Measurements from ENCODE around the gene CELF2.

Gene CELF2

DNA sequence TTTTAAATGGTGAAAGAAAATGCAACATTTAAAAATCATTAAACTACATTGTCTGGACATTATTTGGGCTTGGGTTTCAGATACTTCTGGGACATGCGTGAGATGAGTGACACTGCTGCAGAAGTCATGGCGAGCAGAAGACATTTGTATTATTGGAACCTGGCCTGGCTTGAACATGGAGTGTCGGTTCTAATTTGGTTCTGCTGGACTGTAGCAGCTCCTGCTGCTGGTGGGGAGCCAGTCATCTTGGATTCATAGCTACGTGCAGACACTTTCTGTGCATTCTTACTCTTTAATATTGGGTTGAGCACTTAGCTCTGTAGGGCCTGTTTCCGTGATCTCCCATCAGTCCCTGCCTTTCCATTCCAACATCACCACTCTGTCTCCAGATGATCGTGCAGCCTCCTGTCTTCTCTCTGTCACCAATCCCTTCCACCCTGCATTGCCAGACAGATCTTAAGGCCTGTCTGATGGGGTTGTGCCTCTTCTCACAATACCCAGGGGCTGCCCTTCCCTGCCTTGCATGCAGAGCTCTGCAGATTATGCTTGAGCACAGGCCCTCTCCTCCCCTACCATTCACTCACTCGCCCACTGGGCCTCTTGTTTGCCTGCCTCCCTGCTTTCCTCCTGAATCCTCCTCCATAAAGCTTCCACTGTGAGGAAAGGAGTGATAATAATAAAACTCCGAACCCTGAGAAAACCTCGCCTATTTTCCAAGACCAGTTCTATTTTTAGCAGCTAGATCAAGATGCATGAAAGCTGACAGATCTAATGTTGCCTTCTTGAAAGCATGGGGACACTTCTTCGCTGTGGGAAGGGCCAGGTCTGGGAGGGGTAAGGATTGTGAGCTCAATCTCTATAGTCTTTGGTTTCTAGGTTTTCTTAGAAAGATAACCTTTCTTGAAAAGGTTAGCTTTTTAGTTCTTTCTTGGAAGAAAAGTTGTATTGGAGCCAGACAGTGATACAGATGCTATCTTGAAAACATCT lies 32.9 kb downstream of the CELF2 start:
- no peak for ATAC-seq
- TF ChIP-seq ZNF565 (CRISPR knock-in tag; conservative IDR thresholded peaks at IDR 0.05; ENCODE audit: low read depth) (no peak), SNAI2 (CRISPR knock-in tag; IDR thresholded peaks at IDR 0.05) (no peak), BACH2 (CRISPR knock-in tag; IDR thresholded peaks at IDR 0.05; ENCODE audit: borderline replicate concordance) (no peak), ZC3H10 (CRISPR knock-in tag; IDR thresholded peaks at IDR 0.05) (no peak), ZNF70 (CRISPR knock-in tag; IDR thresholded peaks at IDR 0.05) (no peak), ARNTL (CRISPR knock-in tag; IDR thresholded peaks at IDR 0.05; ENCODE audit: borderline replicate concordance, low read depth) (no peak), GLIS3 (CRISPR knock-in tag; IDR thresholded peaks at IDR 0.05) (no peak), OSR1 (CRISPR knock-in tag; IDR thresholded peaks at IDR 0.05) (no peak), RARB (CRISPR knock-in tag; IDR thresholded peaks at IDR 0.05) (no peak), ISL1 (CRISPR knock-in tag; IDR thresholded peaks at IDR 0.05) (no peak), ZNF8 (CRISPR knock-in tag; IDR thresholded peaks at IDR 0.05) (no peak)

DNA sequence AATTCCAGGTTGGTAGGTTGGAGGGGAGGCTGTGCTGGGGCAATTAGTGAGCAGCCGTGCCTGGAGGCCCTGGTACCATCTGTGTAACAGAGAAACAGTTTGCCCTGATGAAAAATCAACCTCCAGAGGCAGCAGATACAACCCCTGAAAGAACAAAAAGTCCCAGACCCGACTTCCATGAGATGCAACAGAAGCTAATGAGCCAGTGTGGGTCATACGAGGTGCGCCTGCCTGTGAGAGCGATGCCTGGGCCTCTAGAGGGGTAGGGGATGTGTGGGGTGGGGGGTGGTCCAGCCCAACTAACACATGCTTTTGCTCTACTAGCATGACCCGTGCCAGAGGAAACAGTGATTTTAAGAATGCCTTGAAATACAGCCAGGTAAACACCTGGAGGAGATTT lies 39.3 kb downstream of the CELF2 start:
- TF ChIP-seq CSRNP3 (CRISPR knock-in tag; IDR thresholded peaks at IDR 0.05) (no peak), TOX (CRISPR knock-in tag; IDR thresholded peaks at IDR 0.05; ENCODE audit: borderline replicate concordance) (no peak), ZFP30 (CRISPR knock-in tag; IDR thresholded peaks at IDR 0.05) (no peak), BACH2 (CRISPR knock-in tag; IDR thresholded peaks at IDR 0.05; ENCODE audit: borderline replicate concordance) (no peak), TSHZ2 (CRISPR knock-in tag; IDR thresholded peaks at IDR 0.05) (no peak), RARB (CRISPR knock-in tag; IDR thresholded peaks at IDR 0.05) (no peak), ZNF565 (CRISPR knock-in tag; conservative IDR thresholded peaks at IDR 0.05; ENCODE audit: low read depth) (no peak), ESRRG (CRISPR knock-in tag; IDR thresholded peaks at IDR 0.05) (no peak), CREB5 (CRISPR knock-in tag; IDR thresholded peaks at IDR 0.05; ENCODE audit: low read depth) (no peak)
- ATAC-seq, result no peak

DNA sequence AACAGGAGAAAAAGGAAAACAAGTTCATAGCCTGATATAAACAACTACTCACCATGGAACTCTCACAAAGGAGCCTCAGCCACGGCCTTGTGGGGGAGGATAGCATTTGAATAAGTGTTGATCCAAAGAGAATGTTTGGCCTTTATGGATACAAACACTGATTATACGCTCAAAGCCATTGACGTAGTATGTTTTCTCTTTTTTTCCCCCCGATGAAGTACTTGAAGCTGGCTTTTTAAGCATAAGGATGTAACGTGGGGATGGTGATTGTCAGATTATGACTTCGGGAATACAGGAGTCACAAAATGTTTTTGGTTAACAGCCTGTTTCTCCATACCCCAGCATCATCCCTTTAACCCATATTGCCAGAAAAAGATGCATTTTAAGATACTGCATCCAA lies 39.8 kb downstream of the CELF2 start:
- ATAC-seq, result no peak
- TF ChIP-seq TOX (CRISPR knock-in tag; IDR thresholded peaks at IDR 0.05; ENCODE audit: borderline replicate concordance), result no peak
- no peak for TF ChIP-seq GLIS3 (CRISPR knock-in tag; IDR thresholded peaks at IDR 0.05)
- no peak for TF ChIP-seq SNAI2 (CRISPR knock-in tag; IDR thresholded peaks at IDR 0.05)
- no peak for TF ChIP-seq BACH2 (CRISPR knock-in tag; IDR thresholded peaks at IDR 0.05; ENCODE audit: borderline replicate concordance)
- TF ChIP-seq OSR1 (CRISPR knock-in tag; IDR thresholded peaks at IDR 0.05), result no peak
- no peak for TF ChIP-seq ZNF565 (CRISPR knock-in tag; conservative IDR thresholded peaks at IDR 0.05; ENCODE audit: low read depth)
- TF ChIP-seq PATZ1 (CRISPR knock-in tag; IDR thresholded peaks at IDR 0.05; ENCODE audit: borderline replicate concordance), result no peak
- no peak for TF ChIP-seq CREB5 (CRISPR knock-in tag; IDR thresholded peaks at IDR 0.05; ENCODE audit: low read depth)
- no peak for TF ChIP-seq TSHZ2 (CRISPR knock-in tag; IDR thresholded peaks at IDR 0.05)
- no peak for TF ChIP-seq ZC3H10 (CRISPR knock-in tag; IDR thresholded peaks at IDR 0.05)
- no peak for TF ChIP-seq ZNF70 (CRISPR knock-in tag; IDR thresholded peaks at IDR 0.05)
- no peak for TF ChIP-seq RARB (CRISPR knock-in tag; IDR thresholded peaks at IDR 0.05)
- no peak for TF ChIP-seq ZFP3 (CRISPR knock-in tag; IDR thresholded peaks at IDR 0.05)
- TF ChIP-seq PPARA (CRISPR knock-in tag; IDR thresholded peaks at IDR 0.05; ENCODE audit: borderline replicate concordance), result no peak
- TF ChIP-seq, protein P1, sequence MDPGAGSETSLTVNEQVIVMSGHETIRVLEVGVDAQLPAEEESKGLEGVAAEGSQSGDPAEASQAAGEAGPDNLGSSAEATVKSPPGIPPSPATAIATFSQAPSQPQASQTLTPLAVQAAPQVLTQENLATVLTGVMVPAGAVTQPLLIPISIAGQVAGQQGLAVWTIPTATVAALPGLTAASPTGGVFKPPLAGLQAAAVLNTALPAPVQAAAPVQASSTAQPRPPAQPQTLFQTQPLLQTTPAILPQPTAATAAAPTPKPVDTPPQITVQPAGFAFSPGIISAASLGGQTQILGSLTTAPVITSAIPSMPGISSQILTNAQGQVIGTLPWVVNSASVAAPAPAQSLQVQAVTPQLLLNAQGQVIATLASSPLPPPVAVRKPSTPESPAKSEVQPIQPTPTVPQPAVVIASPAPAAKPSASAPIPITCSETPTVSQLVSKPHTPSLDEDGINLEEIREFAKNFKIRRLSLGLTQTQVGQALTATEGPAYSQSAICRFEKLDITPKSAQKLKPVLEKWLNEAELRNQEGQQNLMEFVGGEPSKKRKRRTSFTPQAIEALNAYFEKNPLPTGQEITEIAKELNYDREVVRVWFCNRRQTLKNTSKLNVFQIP (CRISPR knock-in tag; IDR thresholded peaks at IDR 0.05; ENCODE audit: borderline replicate concordance, low read depth), result no peak

Measured in SK-N-SH treated with all-trans-retinoic acid at 6 μM for 48 hours (cell line).